Panc1 (cell line): ENCODE data around the gene SPIRE1. TPM values are rescaled to one million over a fixed set of nuclear protein-coding genes. Genes with fewer than 3 reads are reported as not detected.
A peak's percentile ranks its signal among the peaks of the same experiment; 100 is the strongest.

Source experiments
- ATAC-seq: fragments of 200-7000 bp; cut with Tn5 transposase; 2 replicates; pipeline ENCODE4 v1.9.1; 2020; ENCODE audit warnings: mild to moderate bottlenecking, moderate library complexity
- BruUV-seq: library from RNA; stranded (reverse); fragments of 400-500 nt; replicated peaks from 2 replicates; lab custom pipeline; 2021; lab: Mats Ljungman, UMichigan
- CTCF ChIA-PET: fragments of 300-600 bp; sonication (Branson Sonifier 250); formaldehyde crosslinking; loops from one replicate; lab custom pipeline; 2022; ENCODE audit warnings: antibody characterized with exemption; lab: Charles Lee
- POLR2A ChIA-PET: fragments of 300-600 bp; sonication (Branson Sonifier 250); formaldehyde crosslinking; loops from one replicate; lab custom pipeline; 2022; ENCODE audit warnings: antibody characterized with exemption; lab: Charles Lee
- DNase-seq: peaks from one replicate; pipeline ENCODE4 v3.0.0-alpha.2; 2010; ENCODE audit warnings: low read depth, low spot score
- H3K27ac ChIP-seq: 2 replicates; pipeline ENCODE4 v1.5.1; 2011; ENCODE audit warnings: mild to moderate bottlenecking, low read length, inconsistent platforms
- H3K27me3 ChIP-seq: fragments of 200-500 bp; sonication (Bioruptor generic); 2 replicates; pipeline ENCODE4 v1.6.0; 2014; ENCODE audit warnings: low read length, inconsistent platforms; ENCODE audit not compliant: control insufficient read depth, insufficient read depth
- H3K36me3 ChIP-seq: fragments of 200-500 bp; sonication (Bioruptor generic); 2 replicates; pipeline ENCODE4 v1.5.1; 2014; ENCODE audit warnings: inconsistent platforms, mild to moderate bottlenecking, low read length, moderate library complexity; ENCODE audit not compliant: control insufficient read depth, insufficient read depth
- H3K4me1 ChIP-seq: 2 replicates; pipeline ENCODE4 v1.5.1; 2011; ENCODE audit warnings: inconsistent platforms, mild to moderate bottlenecking, low read length, moderate library complexity; ENCODE audit not compliant: control insufficient read depth, insufficient read depth
- H3K4me3 ChIP-seq, 2 experiments: 2 replicates each; pipeline ENCODE4 v1.5.1; 2011 to 2012; ENCODE audit warnings: low read depth in 2 of 2, low read length in 2 of 2, mild to moderate bottlenecking in 2 of 2, inconsistent platforms in 1 of 2, moderate library complexity in 1 of 2
- H3K9me3 ChIP-seq: fragments of 200-500 bp; sonication (Bioruptor generic); 2 replicates; pipeline ENCODE4 v1.5.1; 2014; ENCODE audit warnings: low read depth, mild to moderate bottlenecking, inconsistent platforms, low read length, moderate library complexity; ENCODE audit not compliant: control insufficient read depth, insufficient read depth
- CTCF ChIP-seq: fragments of 450-650 bp; IDR thresholded peaks from 2 replicates; pipeline ENCODE4 v1.5.1; 2017; ENCODE audit warnings: mild to moderate bottlenecking
- POLR2AphosphoS5 ChIP-seq: IDR thresholded peaks from 2 replicates; pipeline ENCODE4 v1.6.1; 2012; ENCODE audit warnings: mild to moderate bottlenecking, low read depth, low read length, moderate library complexity
- REST ChIP-seq, 2 experiments: IDR thresholded peaks; 2 replicates each; pipeline ENCODE4 v1.6.1; 2011 to 2012; ENCODE audit warnings: low read depth in 2 of 2, control low read depth in 1 of 2, low read length in 1 of 2, mild to moderate bottlenecking in 1 of 2, moderate library complexity in 1 of 2; ENCODE audit not compliant: insufficient read depth in 1 of 2
- SIN3A ChIP-seq: IDR thresholded peaks from 2 replicates; pipeline ENCODE4 v1.6.1; 2012; ENCODE audit warnings: low read depth, mild to moderate bottlenecking, low read length, moderate library complexity, borderline replicate concordance; ENCODE audit not compliant: insufficient read depth
- TCF7L2 ChIP-seq: IDR thresholded peaks from 2 replicates; pipeline ENCODE4 v1.6.1; 2011; ENCODE audit warnings: mild to moderate bottlenecking, low read depth, low read length, inconsistent platforms
- in situ Hi-C: cut with HindIII; loops from 2 replicates; pipeline ENCODE4 v1.10.0; 2016; ENCODE audit warnings: low sequenced_read_pairs, low pct_unique_long_range_greater_than_20kb
- intact Hi-C: fragments of 100-400 bp; cut with micrococcal nuclease; formaldehyde crosslinking; loops from one replicate; pipeline ENCODE4 v1.10.0; 2022; ENCODE audit not compliant: unreplicated experiment
- total RNA-seq: library from RNA; stranded (reverse); gene quantifications from one replicate; pipeline ENCODE4 v1.2.1, GENCODE V29; 2021; ENCODE audit not compliant: unreplicated experiment

The SPIRE1 gene
- total RNA-seq, 1 experiment from 2014 or later, result 45.5 TPM

- Histone ChIP-seq H3K4me3 (no peak overlapping the region), H3K4me1 (no peaks in the 10 kb centered on the region), H3K9me3 (no peaks in the 10 kb centered on the region; the same call in 1 of the 2 replicates), H3K27ac (no peak overlapping the region), H3K36me3 (no peaks in the 10 kb centered on the region), H3K27me3 (no peaks in the 10 kb centered on the region)
- TSS peak; percentile 36 for BruUV-seq
- ATAC-seq (no peak), DNase-seq (no peak)
- POLR2A ChIA-PET, result no interaction called here
- intact Hi-C loops (no loop called here), in situ Hi-C loops (no loop called here)
- TF ChIP-seq TCF7L2 (no peak), CTCF (no peak), POLR2AphosphoS5 (no peak), SIN3A (no peak), REST (IDR thresholded peaks at IDR 0.05; ENCODE audit: insufficient read depth in 1 of 2, low read depth in 2 of 2, low read length in 1 of 2) (no peak)
- CTCF ChIA-PET, result no interaction called here
Measured at GRCh38 chr18:12534820-12535219, 123.1 kb downstream of the SPIRE1 start.

- H3K4me3 ChIP-seq, result no peak overlapping the region
- TF ChIP-seq TCF7L2 (no peak), CTCF (no peak)
- ATAC-seq (no peak), DNase-seq (no peak)
- POLR2A ChIA-PET, result interaction anchor here (0.6 kb wide), 1 partner anchor 320 kb away, joined by 3 read pairs; no protein-coding TSS in a partner anchor
- BruUV-seq, result no TSS peak
- H3K36me3 ChIP-seq, result no peaks in the 10 kb centered on the region
- no peaks in the 10 kb centered on the region for H3K9me3 ChIP-seq
- no peak overlapping the region for H3K27ac ChIP-seq
- no peaks in the 10 kb centered on the region for H3K27me3 ChIP-seq
- CTCF ChIA-PET, result no interaction called here
- no peaks in the 10 kb centered on the region for H3K4me1 ChIP-seq
- in situ Hi-C loops (no loop called here), intact Hi-C loops (no loop called here)
Measured at GRCh38 chr18:12532661-12533060, 125.2 kb downstream of the SPIRE1 start.
